Vagina (tissue), 2 donors: ENCODE results near the gene IFNG. TPM values are rescaled to one million over a fixed set of nuclear protein-coding genes. Genes with fewer than 3 reads are reported as not detected.

Source experiments
- DNase-seq, 2 donors: peaks; one replicate each; pipeline ENCODE4 v3.0.0-alpha.2; 2017; ENCODE audit errors: extremely low spot score in 2 of 2
- H3K27ac ChIP-seq: fragments of 200-600 bp; sonication (generic); one replicate; pipeline ENCODE4 v1.5.1; 2019
- H3K27me3 ChIP-seq: fragments of 200-600 bp; sonication (generic); one replicate; pipeline ENCODE4 v1.5.1; 2019
- H3K36me3 ChIP-seq, 2 donors: fragments of 200-600 bp; sonication (generic); one replicate each; pipeline ENCODE4 v1.5.1; 2017 to 2019
- H3K4me1 ChIP-seq: fragments of 200-600 bp; sonication (generic); one replicate; pipeline ENCODE4 v1.5.1; 2019
- H3K4me3 ChIP-seq, 2 donors: fragments of 200-600 bp; sonication (generic); 1 replicate in 1 of 2; 2 replicates in 1 of 2; pipeline ENCODE4 v1.5.1; 2016 to 2019
- H3K9me3 ChIP-seq: fragments of 200-600 bp; sonication (generic); one replicate; pipeline ENCODE4 v1.5.1; 2019
- POLR2A ChIP-seq, 2 donors: fragments of 450-650 bp; IDR thresholded peaks; one replicate each; pipeline ENCODE4 v1.6.1; 2017; ENCODE audit warnings: antibody characterized with exemption in 2 of 2, mild to moderate bottlenecking in 2 of 2, moderate library complexity in 2 of 2
- POLR2AphosphoS5 ChIP-seq, 2 donors: sonication (generic); formaldehyde crosslinking; IDR thresholded peaks; one replicate each; pipeline ENCODE4 v1.9.0; 2017; ENCODE audit warnings: antibody characterized with exemption in 2 of 2, mild to moderate bottlenecking in 2 of 2, low read depth in 1 of 2; ENCODE audit not compliant: insufficient read depth in 1 of 2
- intact Hi-C: fragments of 100-400 bp; cut with DNase I; formaldehyde crosslinking; loops from one replicate; pipeline ENCODE4 v1.15.1; 2023
- total RNA-seq: library from RNA; depleted of rRNA; stranded (reverse); fragments of >200 nt; gene quantifications from one replicate; pipeline ENCODE4 v1.2.3, GENCODE V29; 2016
- TF ChIP-seq, protein P1 (sequence below), 3 experiments: fragments of 450-650 bp in 2 of 3; fragments of 200-600 bp in 1 of 3; sonication (generic) in 1 of 3; IDR thresholded peaks; one replicate each; pipeline ENCODE4 v1.5.1; 2017 to 2019; ENCODE audit warnings: antibody characterized with exemption in 3 of 3, mild to moderate bottlenecking in 2 of 3, moderate library complexity in 2 of 3

The IFNG gene
- total RNA-seq, 1 donor from 2014 or later, result not detected

DNA sequence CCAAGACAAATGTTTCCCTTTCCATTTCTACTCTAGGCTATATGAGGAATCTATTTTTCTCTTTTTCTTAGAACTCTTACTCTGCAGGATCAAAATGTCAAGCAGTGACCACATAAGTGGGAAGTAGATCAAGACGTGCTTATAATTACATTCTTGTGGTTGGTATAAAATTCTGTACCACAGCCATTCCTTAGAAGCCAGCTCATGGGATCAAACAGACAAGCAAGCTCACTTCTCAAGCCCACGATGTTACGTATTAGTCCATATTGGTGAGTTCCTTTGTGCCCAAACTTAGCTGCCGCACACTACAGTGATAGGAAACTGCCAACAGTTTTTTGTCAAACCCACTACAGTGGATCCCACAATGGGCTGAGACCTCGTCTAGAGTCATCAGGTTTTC lies 53.4 kb downstream of the IFNG start:
- H3K4me3 ChIP-seq, result no peak overlapping the region
- no peaks in the 10 kb centered on the region for H3K27me3 ChIP-seq
- DNase-seq, result no peak
- TF ChIP-seq POLR2A (IDR thresholded peaks at IDR 0.05) (no peak), POLR2AphosphoS5 (IDR thresholded peaks at IDR 0.05; ENCODE audit: insufficient read depth in 1 of 2, low read depth in 1 of 2) (no peak)
- TF ChIP-seq, protein P1, sequence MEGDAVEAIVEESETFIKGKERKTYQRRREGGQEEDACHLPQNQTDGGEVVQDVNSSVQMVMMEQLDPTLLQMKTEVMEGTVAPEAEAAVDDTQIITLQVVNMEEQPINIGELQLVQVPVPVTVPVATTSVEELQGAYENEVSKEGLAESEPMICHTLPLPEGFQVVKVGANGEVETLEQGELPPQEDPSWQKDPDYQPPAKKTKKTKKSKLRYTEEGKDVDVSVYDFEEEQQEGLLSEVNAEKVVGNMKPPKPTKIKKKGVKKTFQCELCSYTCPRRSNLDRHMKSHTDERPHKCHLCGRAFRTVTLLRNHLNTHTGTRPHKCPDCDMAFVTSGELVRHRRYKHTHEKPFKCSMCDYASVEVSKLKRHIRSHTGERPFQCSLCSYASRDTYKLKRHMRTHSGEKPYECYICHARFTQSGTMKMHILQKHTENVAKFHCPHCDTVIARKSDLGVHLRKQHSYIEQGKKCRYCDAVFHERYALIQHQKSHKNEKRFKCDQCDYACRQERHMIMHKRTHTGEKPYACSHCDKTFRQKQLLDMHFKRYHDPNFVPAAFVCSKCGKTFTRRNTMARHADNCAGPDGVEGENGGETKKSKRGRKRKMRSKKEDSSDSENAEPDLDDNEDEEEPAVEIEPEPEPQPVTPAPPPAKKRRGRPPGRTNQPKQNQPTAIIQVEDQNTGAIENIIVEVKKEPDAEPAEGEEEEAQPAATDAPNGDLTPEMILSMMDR (IDR thresholded peaks at IDR 0.05), result no peak
- no peaks in the 10 kb centered on the region for H3K36me3 ChIP-seq
- no peaks in the 10 kb centered on the region for H3K9me3 ChIP-seq
- H3K4me1 ChIP-seq, result no peaks in the 10 kb centered on the region
- intact Hi-C loops, result no loop called here
- no peak overlapping the region for H3K27ac ChIP-seq

Other genes with a start within 250 kb of the IFNG start
- not detected for gene IFNG-AS1, start 170.3 kb downstream of the IFNG start, total RNA-seq
- not detected for gene IL26, start 66.1 kb upstream of the IFNG start, total RNA-seq
- gene IL22, start 93.9 kb upstream of the IFNG start, total RNA-seq, result not detected
- 30.0 TPM for gene MDM1, start 172.6 kb upstream of the IFNG start, total RNA-seq